HUES48 (cell line): Measurements from ENCODE around the gene DGKH.

ENCODE experiments used
- H3K27ac ChIP-seq: one replicate; pipeline ENCODE4 v1.7.0; 2013; ENCODE audit warnings: low read depth, low read length, inconsistent platforms
- H3K27me3 ChIP-seq: 2 replicates; pipeline ENCODE4 v1.6.1; 2013; ENCODE audit warnings: mild to moderate bottlenecking, low read length; ENCODE audit not compliant: control insufficient read depth, insufficient read depth
- H3K36me3 ChIP-seq: 2 replicates; pipeline ENCODE4 v1.6.1; 2013; ENCODE audit warnings: low read length; ENCODE audit not compliant: control insufficient read depth, insufficient read depth
- H3K4me1 ChIP-seq: 2 replicates; pipeline ENCODE4 v1.6.1; 2013; ENCODE audit warnings: mild to moderate bottlenecking, low read length; ENCODE audit not compliant: control insufficient read depth, insufficient read depth
- H3K4me3 ChIP-seq: 2 replicates; pipeline ENCODE4 v1.5.1; 2013; ENCODE audit warnings: mild to moderate bottlenecking, low read depth, low read length
- H3K9ac ChIP-seq: 2 replicates; pipeline ENCODE4 v1.6.1; 2013; ENCODE audit warnings: mild to moderate bottlenecking, low read depth, low read length, moderate library complexity
- H3K9me3 ChIP-seq: 2 replicates; pipeline ENCODE4 v1.6.1; 2013; ENCODE audit warnings: low read length; ENCODE audit not compliant: control insufficient read depth, insufficient read depth

Gene DGKH

GRCh38 chr13:42099962-42100675, 51.7 kb downstream of the DGKH start:
- H3K4me1 ChIP-seq, result no peaks in the 10 kb centered on the region
- H3K27ac ChIP-seq, result no peak overlapping the region
- H3K36me3 ChIP-seq, result no peaks in the 10 kb centered on the region
- no peak overlapping the region for H3K9ac ChIP-seq
- no peak overlapping the region for H3K4me3 ChIP-seq
- H3K9me3 ChIP-seq, result no peaks in the 10 kb centered on the region
- H3K27me3 ChIP-seq, result no peaks in the 10 kb centered on the region

- no peaks in the 10 kb centered on the region for H3K36me3 ChIP-seq
- H3K27me3 ChIP-seq, result no peaks in the 10 kb centered on the region
- H3K9ac ChIP-seq, result no peak overlapping the region
- no peaks in the 10 kb centered on the region for H3K4me1 ChIP-seq
- H3K27ac ChIP-seq, result no peak overlapping the region
- no peaks in the 10 kb centered on the region for H3K9me3 ChIP-seq
- H3K4me3 ChIP-seq, result no peak overlapping the region
Measured at GRCh38 chr13:42100960-42101359, 52.5 kb downstream of the DGKH start.

GRCh38 chr13:42101821-42102585, 53.6 kb downstream of the DGKH start:
- H3K4me3 ChIP-seq, result no peak overlapping the region
- no peaks in the 10 kb centered on the region for H3K27me3 ChIP-seq

GRCh38 chr13:42102961-42103865, 54.8 kb downstream of the DGKH start:
- Histone ChIP-seq H3K9me3 (no peaks in the 10 kb centered on the region), H3K4me1 (0 out of 2 replicates have a peak, but pooled peaks cover 5% of the 10 kb centered on the region), H3K9ac (no peak overlapping the region), H3K36me3 (no peaks in the 10 kb centered on the region), H3K27me3 (no peaks in the 10 kb centered on the region), H3K27ac (no peak overlapping the region), H3K4me3 (no peak overlapping the region)

More at GRCh38 chr13:42101821-42102585, 53.6 kb downstream of the DGKH start:
- H3K36me3 ChIP-seq, result no peaks in the 10 kb centered on the region
- H3K4me1 ChIP-seq, result 0 out of 2 replicates have a peak, but pooled peaks cover 5% of the 10 kb centered on the region
- H3K9me3 ChIP-seq, result no peaks in the 10 kb centered on the region
- no peak overlapping the region for H3K9ac ChIP-seq
- H3K27ac ChIP-seq, result no peak overlapping the region

- Histone ChIP-seq H3K4me1 (peaks cover 10% of the 10 kb centered on the region), H3K27ac (no peak overlapping the region)
Measured at GRCh38 chr13:42106998-42107397, 58.5 kb downstream of the DGKH start.

GRCh38 chr13:42107421-42107820, 59.0 kb downstream of the DGKH start:
- H3K4me3 ChIP-seq, result no peak overlapping the region
- H3K27me3 ChIP-seq, result no peaks in the 10 kb centered on the region
- no peak overlapping the region for H3K9ac ChIP-seq
- no peaks in the 10 kb centered on the region for H3K9me3 ChIP-seq
- no peak overlapping the region for H3K27ac ChIP-seq
- H3K36me3 ChIP-seq, result no peaks in the 10 kb centered on the region
- peaks cover 10% of the 10 kb centered on the region for H3K4me1 ChIP-seq

More at GRCh38 chr13:42106998-42107397, 58.5 kb downstream of the DGKH start:
- Histone ChIP-seq H3K27me3 (no peaks in the 10 kb centered on the region), H3K9me3 (no peaks in the 10 kb centered on the region), H3K4me3 (no peak overlapping the region), H3K36me3 (no peaks in the 10 kb centered on the region), H3K9ac (no peak overlapping the region)

GRCh38 chr13:42108217-42108616, 59.8 kb downstream of the DGKH start:
- Histone ChIP-seq H3K4me1 (peaks cover 10% of the 10 kb centered on the region), H3K9ac (no peak overlapping the region), H3K36me3 (no peaks in the 10 kb centered on the region), H3K27me3 (no peaks in the 10 kb centered on the region), H3K27ac (no peak overlapping the region), H3K9me3 (no peaks in the 10 kb centered on the region), H3K4me3 (no peak overlapping the region)

GRCh38 chr13:42109957-42110356, 61.5 kb downstream of the DGKH start:
- peaks cover 10% of the 10 kb centered on the region for H3K4me1 ChIP-seq
- H3K36me3 ChIP-seq, result no peaks in the 10 kb centered on the region
- no peak overlapping the region for H3K9ac ChIP-seq
- H3K9me3 ChIP-seq, result no peaks in the 10 kb centered on the region
- H3K27me3 ChIP-seq, result no peaks in the 10 kb centered on the region
- H3K4me3 ChIP-seq, result no peak overlapping the region
- no peak overlapping the region for H3K27ac ChIP-seq

GRCh38 chr13:42110410-42111155, 62.1 kb downstream of the DGKH start:
- Histone ChIP-seq H3K36me3 (no peaks in the 10 kb centered on the region), H3K27ac (no peak overlapping the region), H3K4me1 (peaks cover 10% of the 10 kb centered on the region), H3K27me3 (no peaks in the 10 kb centered on the region), H3K9me3 (no peaks in the 10 kb centered on the region), H3K4me3 (no peak overlapping the region), H3K9ac (no peak overlapping the region)

GRCh38 chr13:42112864-42113263, 64.4 kb downstream of the DGKH start:
- no peaks in the 10 kb centered on the region for H3K36me3 ChIP-seq

More at GRCh38 chr13:42112864-42113263, 64.4 kb downstream of the DGKH start:
- H3K9ac ChIP-seq, result no peak overlapping the region
- peaks cover 5% of the 10 kb centered on the region for H3K4me1 ChIP-seq
- H3K27me3 ChIP-seq, result no peaks in the 10 kb centered on the region
- H3K4me3 ChIP-seq, result no peak overlapping the region
- H3K27ac ChIP-seq, result no peak overlapping the region
- no peaks in the 10 kb centered on the region for H3K9me3 ChIP-seq
